Calu3 (cell line): ENCODE results near the gene LDB3. TPM values are rescaled to one million over a fixed set of nuclear protein-coding genes. Genes with fewer than 3 reads are reported as not detected.

Experiments used
- BruUV-seq: library from RNA; stranded (reverse); fragments of 400-500 nt; replicated peaks from 2 replicates; lab custom pipeline; 2021; lab: Mats Ljungman, UMichigan
- CTCF ChIA-PET: fragments of 300-600 bp; sonication (Branson Sonifier 250); formaldehyde crosslinking; loops from one replicate; lab custom pipeline; 2022; ENCODE audit warnings: antibody characterized with exemption; lab: Charles Lee
- DNase-seq: peaks from one replicate; pipeline ENCODE4 v3.0.0; 2022
- H3K27ac Mint-ChIP-seq: one replicate; pipeline ENCODE4 v1.8.0; 2022; ENCODE audit warnings: mixed read lengths; ENCODE audit not compliant: unreplicated experiment
- H3K27me3 Mint-ChIP-seq: one replicate; pipeline ENCODE4 v1.8.0; 2022; ENCODE audit warnings: mixed read lengths; ENCODE audit not compliant: unreplicated experiment
- H3K36me3 Mint-ChIP-seq: one replicate; pipeline ENCODE4 v1.8.0; 2022; ENCODE audit warnings: mild to moderate bottlenecking, moderate library complexity, mixed read lengths; ENCODE audit not compliant: insufficient read depth, unreplicated experiment
- H3K4me1 Mint-ChIP-seq: one replicate; pipeline ENCODE4 v1.8.0; 2022; ENCODE audit warnings: mild to moderate bottlenecking, low read depth, mixed read lengths; ENCODE audit not compliant: unreplicated experiment
- H3K4me3 Mint-ChIP-seq: one replicate; pipeline ENCODE4 v1.8.0; 2022; ENCODE audit warnings: mild to moderate bottlenecking, low read depth, moderate library complexity, mixed read lengths; ENCODE audit not compliant: unreplicated experiment
- H3K9me3 Mint-ChIP-seq: one replicate; pipeline ENCODE4 v1.8.0; 2022; ENCODE audit warnings: low read depth, mixed read lengths; ENCODE audit not compliant: unreplicated experiment
- CTCF ChIP-seq: fragments of 200-600 bp; IDR thresholded peaks from one replicate; pipeline ENCODE4 v1.8.0; 2022; ENCODE audit warnings: antibody characterized with exemption; ENCODE audit not compliant: unreplicated experiment
- intact Hi-C: fragments of 100-400 bp; cut with micrococcal nuclease; formaldehyde crosslinking; loops from one replicate; pipeline ENCODE4 v1.10.0; 2022; ENCODE audit not compliant: unreplicated experiment
- total RNA-seq: library from RNA; stranded (reverse); gene quantifications from 2 replicates; pipeline ENCODE4 v1.2.3, GENCODE V29; 2022

Gene LDB3
- total RNA-seq, 1 experiment from 2014 or later: not detected

- no TSS peak for BruUV-seq
- H3K36me3 Mint-ChIP-seq: peaks cover 1% of the 10 kb centered on the region
- CTCF ChIA-PET: no interaction called here
- no peak for TF ChIP-seq CTCF
- peaks cover 7% of the 10 kb centered on the region for H3K27me3 Mint-ChIP-seq
- no peaks in the 10 kb centered on the region for H3K4me1 Mint-ChIP-seq
- no peaks in the 10 kb centered on the region for H3K9me3 Mint-ChIP-seq
- no peak for DNase-seq
- no peak overlapping the region for H3K27ac Mint-ChIP-seq
- H3K4me3 Mint-ChIP-seq: no peak overlapping the region
- intact Hi-C loops: no loop called here
Observed at GRCh38 chr10:86677374-86677773, 9.1 kb downstream of the LDB3 start.

GRCh38 chr10:86678999-86679792, 10.9 kb downstream of the LDB3 start:
- Mint-ChIP-seq H3K27ac (no peak overlapping the region), H3K4me1 (no peaks in the 10 kb centered on the region), H3K4me3 (no peak overlapping the region), H3K27me3 (peaks cover 21% of the 10 kb centered on the region), H3K9me3 (no peaks in the 10 kb centered on the region), H3K36me3 (no peaks in the 10 kb centered on the region)
- CTCF ChIA-PET: no interaction called here
- no peak for TF ChIP-seq CTCF
- BruUV-seq: no TSS peak
- no peak for DNase-seq
- intact Hi-C loops: no loop called here

GRCh38 chr10:86681047-86681446, 12.7 kb downstream of the LDB3 start:
- no peaks in the 10 kb centered on the region for H3K9me3 Mint-ChIP-seq
- H3K27ac Mint-ChIP-seq: no peak overlapping the region
- no peaks in the 10 kb centered on the region for H3K4me1 Mint-ChIP-seq
- H3K36me3 Mint-ChIP-seq: no peaks in the 10 kb centered on the region
- CTCF ChIA-PET: no interaction called here
- DNase-seq: no peak
- no TSS peak for BruUV-seq
- TF ChIP-seq CTCF: no peak
- intact Hi-C loops: no loop called here
- H3K27me3 Mint-ChIP-seq: peaks cover 33% of the 10 kb centered on the region
- no peak overlapping the region for H3K4me3 Mint-ChIP-seq

- Mint-ChIP-seq H3K4me3 (no peak overlapping the region), H3K27ac (no peak overlapping the region), H3K27me3 (peaks cover 35% of the 10 kb centered on the region), H3K36me3 (no peaks in the 10 kb centered on the region), H3K4me1 (no peaks in the 10 kb centered on the region), H3K9me3 (no peaks in the 10 kb centered on the region)
- intact Hi-C loops: no loop called here
- CTCF ChIA-PET: no interaction called here
- no peak for DNase-seq
- no peak for TF ChIP-seq CTCF
- BruUV-seq: no TSS peak
Observed at GRCh38 chr10:86681722-86682386, 13.5 kb downstream of the LDB3 start.
